ENCODE results near the gene MYO18A. TPM values are rescaled to one million over a fixed set of nuclear protein-coding genes. Genes with fewer than 3 reads are reported as not detected.

MYO18A gene
- total and polyA plus RNA-seq, 4 donors, result 41.4 to 75.9 (median 59.4) TPM

DNA sequence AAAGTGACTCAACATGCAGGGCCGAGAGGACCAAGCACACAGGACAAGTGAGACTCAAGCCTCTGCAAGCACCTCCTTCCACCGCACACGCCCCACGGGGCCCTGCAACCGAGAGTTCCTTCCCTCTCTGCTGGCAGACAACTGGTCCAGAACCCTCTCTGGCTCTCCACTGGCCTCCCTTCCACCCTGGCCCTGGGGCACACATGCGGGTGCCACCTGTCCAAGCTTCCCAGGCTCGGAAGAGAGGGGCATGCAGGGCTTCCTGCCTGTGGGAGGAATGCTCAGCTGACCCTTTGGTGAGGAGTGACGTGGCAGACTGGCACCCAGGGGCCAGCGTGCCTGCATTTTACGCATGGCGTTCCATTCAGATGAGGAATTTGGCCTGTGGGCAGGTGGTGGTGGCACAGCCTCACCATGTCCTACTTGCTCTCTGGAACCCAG is 77.4 kb downstream of the MYO18A start:
- no peak for DNase-seq (ENCODE audit: low read depth in 4 of 6, low spot score in 6 of 6)
- H3K9me3 ChIP-seq (ENCODE audit: control insufficient read depth, insufficient read depth, low read length), result no peaks in the 10 kb centered on the region
- peaks cover 31% of the 10 kb centered on the region for H3K4me1 ChIP-seq (ENCODE audit: control insufficient read depth, insufficient read depth, low read length)
- H3K27ac ChIP-seq (ENCODE audit: low read depth, low read length), result peak overlapping the region; percentile 7
- 70% methylated on average over 9 of the region's 11 CpGs for WGBS (ENCODE audit: insufficient coverage)
- H3K36me3 ChIP-seq (ENCODE audit: control insufficient read depth, insufficient read depth, low read length), result peaks cover 87% of the 10 kb centered on the region
- no peak overlapping the region for H3K4me3 ChIP-seq (ENCODE audit: low read depth, low read length)
- no peaks in the 10 kb centered on the region for H3K27me3 ChIP-seq (ENCODE audit: control insufficient read depth, insufficient read depth, low read length)

DNA sequence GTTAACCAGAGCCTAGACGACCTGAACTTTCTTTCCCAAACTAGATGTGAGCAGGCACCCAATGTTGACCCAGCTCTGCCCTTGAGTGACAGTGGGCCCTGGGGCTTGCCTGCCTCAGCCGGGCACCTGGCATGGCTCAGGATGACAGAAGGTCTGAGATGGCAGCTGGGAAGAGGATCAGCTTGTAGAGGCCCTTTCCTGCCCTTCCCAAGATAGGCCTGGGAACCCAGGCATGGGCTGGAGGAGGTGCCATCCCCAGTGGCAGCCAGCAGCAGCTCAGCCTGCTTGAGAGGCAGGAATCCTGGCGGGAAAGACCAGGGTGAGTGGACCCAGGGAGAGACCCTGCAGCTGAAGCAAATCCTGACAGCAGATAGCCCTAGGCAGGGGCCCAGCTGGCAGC is 78.2 kb downstream of the MYO18A start:
- DNase-seq (ENCODE audit: low read depth in 4 of 6, low spot score in 6 of 6), result peak in 1 of 6 donors; percentile 46
- Histone ChIP-seq H3K36me3 (ENCODE audit: control insufficient read depth, insufficient read depth, low read length) (peaks cover 89% of the 10 kb centered on the region), H3K27ac (ENCODE audit: low read depth, low read length) (no peak overlapping the region), H3K9me3 (ENCODE audit: control insufficient read depth, insufficient read depth, low read length) (no peaks in the 10 kb centered on the region), H3K27me3 (ENCODE audit: control insufficient read depth, insufficient read depth, low read length) (no peaks in the 10 kb centered on the region), H3K4me1 (ENCODE audit: control insufficient read depth, insufficient read depth, low read length) (peaks cover 31% of the 10 kb centered on the region), H3K4me3 (ENCODE audit: low read depth, low read length) (no peak overlapping the region)
- WGBS (ENCODE audit: insufficient coverage), result 74% methylated on average over 3 of the region's 3 CpGs

DNA sequence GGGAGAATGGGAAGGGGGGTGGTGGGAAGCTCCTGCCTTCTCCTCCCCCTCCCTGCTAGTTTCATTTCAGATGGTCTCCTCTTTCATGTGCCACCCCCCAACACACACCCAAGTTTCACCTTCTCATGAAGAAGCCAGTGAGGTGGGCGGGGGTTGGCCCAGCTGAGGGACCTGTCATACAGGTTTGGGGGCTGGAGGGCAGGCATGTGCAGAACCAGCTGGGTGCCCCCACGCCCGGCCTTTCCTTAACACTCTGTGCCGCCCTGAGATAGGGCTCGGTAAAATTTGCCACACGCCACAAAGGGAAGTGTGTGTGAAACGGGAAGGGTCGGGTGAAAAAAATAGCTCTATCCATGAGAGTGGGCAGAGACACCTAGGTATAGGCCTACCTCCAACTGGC is 79.9 kb downstream of the MYO18A start:
- H3K4me1 ChIP-seq (ENCODE audit: control insufficient read depth, insufficient read depth, low read length), result peaks cover 49% of the 10 kb centered on the region
- DNase-seq (ENCODE audit: low read depth in 4 of 6, low spot score in 6 of 6), result no peak
- H3K4me3 ChIP-seq (ENCODE audit: low read depth, low read length), result no peak overlapping the region
- 98% methylated on average over 4 of the region's 8 CpGs for WGBS (ENCODE audit: insufficient coverage)
- no peak overlapping the region for H3K27ac ChIP-seq (ENCODE audit: low read depth, low read length)
- H3K27me3 ChIP-seq (ENCODE audit: control insufficient read depth, insufficient read depth, low read length), result no peaks in the 10 kb centered on the region
- H3K9me3 ChIP-seq (ENCODE audit: control insufficient read depth, insufficient read depth, low read length), result no peaks in the 10 kb centered on the region
- peaks cover 89% of the 10 kb centered on the region for H3K36me3 ChIP-seq (ENCODE audit: control insufficient read depth, insufficient read depth, low read length)

DNA sequence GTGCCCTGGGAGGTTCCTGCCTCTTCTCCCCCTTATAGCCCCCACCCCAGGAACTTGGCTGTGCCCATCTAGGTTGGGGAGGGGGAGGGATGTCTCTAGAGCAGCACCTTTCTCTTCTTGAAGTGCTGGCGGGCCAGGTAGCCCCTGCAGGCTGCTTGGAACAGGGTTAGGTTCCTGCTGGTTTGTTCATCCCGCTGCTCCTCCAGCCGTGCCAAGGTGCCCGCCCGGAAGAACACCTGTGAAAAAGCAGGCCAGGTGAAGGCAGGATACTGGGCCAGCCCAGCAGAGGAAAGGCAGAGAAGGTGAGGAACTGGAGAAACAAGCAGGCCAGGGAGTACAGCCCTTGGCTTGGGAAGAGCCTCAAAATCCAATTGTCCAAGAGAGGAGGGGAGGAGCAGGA is 80.7 kb downstream of the MYO18A start:
- DNase-seq (ENCODE audit: low read depth in 4 of 6, low spot score in 6 of 6), result no peak

DNA sequence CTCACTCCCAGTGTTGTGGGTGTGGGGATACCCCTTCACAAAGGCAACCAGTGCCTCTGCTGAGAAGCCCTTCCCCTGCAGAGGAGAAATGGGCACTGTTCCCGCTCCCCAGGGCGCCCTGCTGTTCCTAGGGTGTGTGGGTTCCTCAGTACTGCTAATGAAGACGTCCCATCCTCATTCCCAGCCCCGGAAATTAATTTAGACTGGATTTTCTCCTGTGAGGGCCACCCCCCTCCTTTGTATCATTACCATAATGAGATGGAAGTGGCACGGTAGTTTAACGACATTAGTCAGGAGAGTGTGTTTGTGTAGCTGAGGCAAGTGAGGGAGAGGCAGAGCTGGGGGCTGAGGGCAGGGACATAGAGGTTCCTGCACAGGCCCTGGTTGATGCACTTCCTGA is 84.1 kb downstream of the MYO18A start:
- peaks cover 58% of the 10 kb centered on the region for H3K4me1 ChIP-seq (ENCODE audit: control insufficient read depth, insufficient read depth, low read length)
- 0% methylated on average over 1 of the region's 6 CpGs for WGBS (ENCODE audit: insufficient coverage)
- no peak overlapping the region for H3K4me3 ChIP-seq (ENCODE audit: low read depth, low read length)
- H3K27me3 ChIP-seq (ENCODE audit: control insufficient read depth, insufficient read depth, low read length), result no peaks in the 10 kb centered on the region
- DNase-seq (ENCODE audit: low read depth in 4 of 6, low spot score in 6 of 6), result peak in 2 of 6 donors; percentile 38 to 92
- H3K36me3 ChIP-seq (ENCODE audit: control insufficient read depth, insufficient read depth, low read length), result peaks cover 92% of the 10 kb centered on the region
- no peaks in the 10 kb centered on the region for H3K9me3 ChIP-seq (ENCODE audit: control insufficient read depth, insufficient read depth, low read length)
- H3K27ac ChIP-seq (ENCODE audit: low read depth, low read length), result no peak overlapping the region

More for the DNA sequence above, 80.7 kb downstream of the MYO18A start:
- 87% methylated on average over 5 of the region's 5 CpGs for WGBS (ENCODE audit: insufficient coverage)
- Histone ChIP-seq H3K9me3 (ENCODE audit: control insufficient read depth, insufficient read depth, low read length) (no peaks in the 10 kb centered on the region), H3K4me3 (ENCODE audit: low read depth, low read length) (no peak overlapping the region), H3K4me1 (ENCODE audit: control insufficient read depth, insufficient read depth, low read length) (peaks cover 54% of the 10 kb centered on the region), H3K27me3 (ENCODE audit: control insufficient read depth, insufficient read depth, low read length) (no peaks in the 10 kb centered on the region), H3K27ac (ENCODE audit: low read depth, low read length) (no peak overlapping the region), H3K36me3 (ENCODE audit: control insufficient read depth, insufficient read depth, low read length) (peaks cover 89% of the 10 kb centered on the region)

DNA sequence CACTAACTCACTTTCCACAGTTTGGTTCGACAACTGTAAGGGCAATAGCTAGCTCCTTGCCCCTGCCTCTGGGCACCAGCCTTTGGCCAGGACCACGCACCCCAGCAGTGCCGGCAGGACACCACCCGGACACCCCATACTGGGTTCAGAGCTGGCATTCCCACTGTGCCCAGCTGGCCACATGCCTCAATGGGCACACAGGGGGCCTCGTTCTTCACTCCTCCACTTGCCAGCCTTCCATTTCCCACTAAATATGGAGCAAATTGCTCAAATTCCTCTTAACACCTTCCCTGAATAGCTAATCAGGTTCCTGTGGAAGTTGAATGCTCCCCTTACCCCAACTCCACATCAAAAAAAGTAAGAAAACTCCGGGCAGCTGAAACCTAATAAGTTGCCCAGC is 84.8 kb downstream of the MYO18A start:
- Histone ChIP-seq H3K4me1 (ENCODE audit: control insufficient read depth, insufficient read depth, low read length) (peaks cover 64% of the 10 kb centered on the region), H3K27ac (ENCODE audit: low read depth, low read length) (no peak overlapping the region), H3K27me3 (ENCODE audit: control insufficient read depth, insufficient read depth, low read length) (no peaks in the 10 kb centered on the region), H3K4me3 (ENCODE audit: low read depth, low read length) (no peak overlapping the region), H3K36me3 (ENCODE audit: control insufficient read depth, insufficient read depth, low read length) (peaks cover 97% of the 10 kb centered on the region), H3K9me3 (ENCODE audit: control insufficient read depth, insufficient read depth, low read length) (no peaks in the 10 kb centered on the region)
- 73% methylated on average over 5 of the region's 6 CpGs for WGBS (ENCODE audit: insufficient coverage)
- DNase-seq (ENCODE audit: low read depth in 4 of 6, low spot score in 6 of 6), result no peak

DNA sequence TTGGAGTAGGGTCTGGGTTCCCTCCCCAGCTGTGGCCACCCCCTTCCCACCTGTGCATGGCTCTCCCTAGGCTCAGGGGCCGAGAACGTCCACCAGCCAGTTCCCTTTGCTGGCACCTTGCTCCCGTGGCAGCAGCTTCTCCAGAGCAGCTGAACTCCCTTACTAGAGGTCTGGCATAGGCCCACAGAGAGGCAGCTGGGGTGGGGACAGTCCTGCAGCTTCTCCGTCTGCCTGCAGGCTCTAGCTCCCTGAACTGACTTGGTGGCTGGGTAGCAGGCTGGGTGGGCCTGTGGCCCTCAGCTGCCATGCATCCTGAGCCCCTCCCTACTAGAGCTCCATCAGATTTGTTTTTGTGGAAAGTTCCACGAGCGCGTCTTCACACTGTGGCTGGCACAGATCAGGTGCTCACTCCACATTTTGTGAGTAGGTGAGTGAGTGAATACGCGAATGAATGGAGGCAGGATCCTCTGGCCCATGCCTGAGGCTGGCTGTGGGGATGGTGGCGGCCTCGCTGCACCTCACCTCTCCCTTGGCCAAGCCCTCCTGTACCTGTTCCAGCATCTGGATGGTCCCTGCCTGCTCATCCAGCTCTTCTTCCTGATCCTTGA is 86.0 kb downstream of the MYO18A start:
- WGBS (ENCODE audit: insufficient coverage), result 74% methylated on average over 7 of the region's 11 CpGs
- no peak for DNase-seq (ENCODE audit: low read depth in 4 of 6, low spot score in 6 of 6)
- Histone ChIP-seq H3K9me3 (ENCODE audit: control insufficient read depth, insufficient read depth, low read length) (no peaks in the 10 kb centered on the region), H3K27ac (ENCODE audit: low read depth, low read length) (no peak overlapping the region), H3K36me3 (ENCODE audit: control insufficient read depth, insufficient read depth, low read length) (peaks cover 96% of the 10 kb centered on the region), H3K27me3 (ENCODE audit: control insufficient read depth, insufficient read depth, low read length) (no peaks in the 10 kb centered on the region), H3K4me3 (ENCODE audit: low read depth, low read length) (no peak overlapping the region), H3K4me1 (ENCODE audit: control insufficient read depth, insufficient read depth, low read length) (peaks cover 72% of the 10 kb centered on the region)

DNA sequence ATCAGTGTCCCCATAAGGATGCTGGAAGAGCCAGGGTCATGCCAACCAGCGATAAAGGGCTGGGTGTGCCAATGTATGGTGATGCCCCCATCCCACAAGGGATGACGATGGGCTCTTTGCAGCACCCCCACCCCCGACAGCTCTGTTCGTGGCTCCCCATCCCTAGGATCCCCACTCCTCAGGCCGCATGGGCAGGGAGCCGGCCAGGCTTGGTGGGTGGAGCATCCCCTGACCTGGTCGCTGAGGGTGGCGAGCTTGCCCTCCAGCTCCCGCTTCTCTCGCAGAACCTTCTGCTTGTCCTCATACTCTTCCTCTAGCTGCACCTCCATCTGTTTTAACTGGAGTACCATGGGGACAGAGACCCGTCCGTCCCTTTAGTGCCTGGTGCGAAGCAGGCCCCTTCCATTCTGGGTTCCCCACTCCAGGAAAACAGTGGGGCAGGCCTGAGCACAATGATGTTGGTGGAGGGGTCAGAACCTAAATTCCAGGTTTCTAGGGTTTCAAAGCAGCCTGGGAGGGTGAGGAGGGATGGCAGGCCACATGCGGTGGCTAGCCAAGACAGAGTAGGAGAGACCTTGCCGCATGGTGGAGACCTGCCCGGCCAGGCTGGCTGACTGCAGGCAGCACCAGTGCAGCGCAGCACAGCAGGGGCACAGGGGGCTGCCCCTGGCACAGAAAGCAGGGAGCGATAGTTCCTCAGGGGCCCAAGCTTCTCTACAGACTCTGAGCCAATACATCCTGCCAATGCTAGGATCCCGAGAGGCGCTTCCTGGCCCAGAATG is 86.9 kb downstream of the MYO18A start:
- Histone ChIP-seq H3K27me3 (ENCODE audit: control insufficient read depth, insufficient read depth, low read length) (no peaks in the 10 kb centered on the region), H3K4me3 (ENCODE audit: low read depth, low read length) (no peak overlapping the region), H3K4me1 (ENCODE audit: control insufficient read depth, insufficient read depth, low read length) (peaks cover 72% of the 10 kb centered on the region), H3K9me3 (ENCODE audit: control insufficient read depth, insufficient read depth, low read length) (no peaks in the 10 kb centered on the region), H3K36me3 (ENCODE audit: control insufficient read depth, insufficient read depth, low read length) (peaks cover 91% of the 10 kb centered on the region), H3K27ac (ENCODE audit: low read depth, low read length) (no peak overlapping the region)
- DNase-seq (ENCODE audit: low read depth in 4 of 6, low spot score in 6 of 6), result no peak
- WGBS (ENCODE audit: insufficient coverage), result 94% methylated on average over 18 of the region's 20 CpGs

DNA sequence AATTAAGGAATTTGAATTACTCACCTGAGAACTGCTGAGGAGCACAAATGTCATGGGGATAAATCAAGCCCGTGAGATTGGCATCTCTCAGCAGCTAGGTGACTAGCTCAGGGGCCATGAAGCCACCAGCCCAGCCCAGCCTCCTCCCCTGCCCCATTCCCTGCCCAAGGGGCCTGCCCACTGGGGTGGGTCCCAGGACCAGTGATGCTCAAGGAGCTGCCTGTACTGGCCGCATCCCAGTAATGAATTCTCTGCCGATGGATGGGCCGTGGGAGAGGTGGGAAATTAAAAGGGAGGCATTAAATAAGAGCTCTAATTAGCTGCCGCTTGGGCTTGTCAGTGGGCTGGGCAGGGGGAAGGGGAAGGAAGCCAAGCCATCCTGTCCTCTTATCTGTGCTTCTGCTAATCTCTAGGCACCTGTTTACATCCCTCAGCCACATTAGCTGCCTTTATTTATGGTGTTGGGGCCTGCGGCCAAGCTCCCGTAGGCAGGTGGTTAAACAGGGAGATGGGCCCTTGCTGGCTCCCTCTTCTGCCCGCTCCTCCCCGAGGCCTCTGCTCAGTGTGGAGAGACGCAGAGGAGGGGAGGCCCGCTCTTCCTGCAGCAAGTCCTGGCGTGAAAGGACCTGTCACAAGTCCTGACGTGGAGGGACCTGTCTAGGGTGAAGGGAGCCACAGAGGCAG is 88.5 kb downstream of the MYO18A start:
- Histone ChIP-seq H3K9me3 (ENCODE audit: control insufficient read depth, insufficient read depth, low read length) (no peaks in the 10 kb centered on the region), H3K4me1 (ENCODE audit: control insufficient read depth, insufficient read depth, low read length) (peaks cover 71% of the 10 kb centered on the region), H3K27me3 (ENCODE audit: control insufficient read depth, insufficient read depth, low read length) (no peaks in the 10 kb centered on the region), H3K4me3 (ENCODE audit: low read depth, low read length) (no peak overlapping the region), H3K27ac (ENCODE audit: low read depth, low read length) (peak overlapping the region; percentile 3), H3K36me3 (ENCODE audit: control insufficient read depth, insufficient read depth, low read length) (peaks cover 89% of the 10 kb centered on the region)
- 54% methylated on average over 9 of the region's 13 CpGs for WGBS (ENCODE audit: insufficient coverage)
- peak in 2 of 6 donors; percentile 41 to 84 for DNase-seq (ENCODE audit: low read depth in 4 of 6, low spot score in 6 of 6)
